Stimulated activated CD8-positive, alpha-beta memory T cell treated with anti-CD3 and anti-CD28 coated beads, Interleukin-7, amount 100 ng/mL, for 1 hour (primary cell): Measurements from ENCODE around the gene ATP10D.
"Not testable (repeated sequence)": the region's sequence is repeated elsewhere in the genome, so short reads cannot be mapped to it uniquely, and the experiment has no call there.

ENCODE experiments used
- DNase-seq, 2 donors: peaks; one replicate each; pipeline ENCODE4 v3.0.0-alpha.2; 2020; ENCODE audit warnings: low read depth in 2 of 2

ATP10D gene

GRCh38 chr4:47535567-47536147 is 50.6 kb downstream of the ATP10D start:
- no peak for DNase-seq

GRCh38 chr4:47536966-47537365 is 51.9 kb downstream of the ATP10D start:
- no peak for DNase-seq

- DNase-seq = no peak
Measured at GRCh38 chr4:47538111-47538824, 53.2 kb downstream of the ATP10D start.

- no peak for DNase-seq
Measured at GRCh38 chr4:47538825-47539154, 53.7 kb downstream of the ATP10D start.

- not testable (repeated sequence) for DNase-seq
Measured at GRCh38 chr4:47542640-47543039, 57.6 kb downstream of the ATP10D start.

- no peak for DNase-seq
Measured at GRCh38 chr4:47543331-47543730, 58.3 kb downstream of the ATP10D start.

- not testable (repeated sequence) for DNase-seq
Measured at GRCh38 chr4:47550357-47550756, 65.3 kb downstream of the ATP10D start.

GRCh38 chr4:47550899-47551548 is 65.9 kb downstream of the ATP10D start:
- no peak for DNase-seq

GRCh38 chr4:47551682-47552081 is 66.6 kb downstream of the ATP10D start:
- DNase-seq = no peak

GRCh38 chr4:47553329-47554125 is 68.5 kb downstream of the ATP10D start:
- DNase-seq = no peak

GRCh38 chr4:47555920-47556319 is 70.8 kb downstream of the ATP10D start:
- not testable (repeated sequence) for DNase-seq

GRCh38 chr4:47557255-47557654 is 72.2 kb downstream of the ATP10D start:
- DNase-seq = no peak

- DNase-seq = no peak
Measured at GRCh38 chr4:47560682-47561081, 75.6 kb downstream of the ATP10D start.

- DNase-seq = no peak
Measured at GRCh38 chr4:47561331-47561730, 76.3 kb downstream of the ATP10D start.

GRCh38 chr4:47562297-47562696 is 77.2 kb downstream of the ATP10D start:
- DNase-seq = no peak

- DNase-seq = no peak
Measured at GRCh38 chr4:47566566-47566965, 81.5 kb downstream of the ATP10D start.

GRCh38 chr4:47566969-47567368 is 81.9 kb downstream of the ATP10D start:
- no peak for DNase-seq

- no peak for DNase-seq
Measured at GRCh38 chr4:47567511-47567910, 82.4 kb downstream of the ATP10D start.

GRCh38 chr4:47570816-47571215 is 85.7 kb downstream of the ATP10D start:
- no peak for DNase-seq

GRCh38 chr4:47572981-47573380 is 87.9 kb downstream of the ATP10D start:
- no peak for DNase-seq

- DNase-seq = no peak
Measured at GRCh38 chr4:47577779-47578553, 92.9 kb downstream of the ATP10D start.

GRCh38 chr4:47579235-47579634 is 94.2 kb downstream of the ATP10D start:
- no peak for DNase-seq
